NCI-H82 treated with DMSO at 0.1 percent for 48 hours (cell line): ENCODE results near the gene VCP.

ENCODE experiments used
- DNase-seq: peaks from one replicate; lab custom pipeline; 2025; ENCODE audit not compliant: unreplicated experiment; lab: John Stamatoyannopoulos, UW

The VCP gene

GRCh38 chr9:35072461-35073278 is at the start of gene VCP:
VCP (minus strand) TSS chr9:35072625; CDS start chr9:35072353, 272 bp downstream.
- peak; percentile 99 for DNase-seq

GRCh38 chr9:35116898-35117551 is 44.6 kb upstream of the VCP start:
- peak; percentile 83 for DNase-seq

GRCh38 chr9:35116539-35116897 is 44.1 kb upstream of the VCP start:
- no peak for DNase-seq

GRCh38 chr9:35115680-35116538 is 43.5 kb upstream of the VCP start, which contains the start of gene ATOSB:
ATOSB (minus strand) TSS chr9:35115862; CDS start chr9:35108274, 7,588 bp downstream.
- DNase-seq = peak; percentile 93

GRCh38 chr9:35114840-35115628 is 42.6 kb upstream of the VCP start:
- no peak for DNase-seq

GRCh38 chr9:35114113-35114839 is 41.9 kb upstream of the VCP start:
- peak; percentile 34 for DNase-seq

GRCh38 chr9:35112257-35113020 is 40.0 kb upstream of the VCP start:
- DNase-seq = no peak

- DNase-seq = peak; percentile 83
Observed at GRCh38 chr9:35111001-35111933, 38.8 kb upstream of the VCP start.

GRCh38 chr9:35110327-35110761 is 37.9 kb upstream of the VCP start:
- no peak for DNase-seq

- no peak for DNase-seq
Observed at GRCh38 chr9:35108946-35109575, 36.6 kb upstream of the VCP start.

- no peak for DNase-seq
Observed at GRCh38 chr9:35108461-35108860, 36.0 kb upstream of the VCP start.

- no peak for DNase-seq
Observed at GRCh38 chr9:35107297-35108290, 35.2 kb upstream of the VCP start.

GRCh38 chr9:35106343-35106730 is 33.9 kb upstream of the VCP start:
- no peak for DNase-seq

GRCh38 chr9:35105571-35106342 is 33.3 kb upstream of the VCP start:
- DNase-seq = no peak

- no peak for DNase-seq
Observed at GRCh38 chr9:35105126-35105525, 32.7 kb upstream of the VCP start.

- no peak for DNase-seq
Observed at GRCh38 chr9:35104586-35104985, 32.2 kb upstream of the VCP start.
